Stimulated activated CD4-positive, alpha-beta T cell treated with anti-CD3 and anti-CD28 coated beads, Interleukin-2, amount 100 ng/mL, for 48 hours (primary cell): Measurements from ENCODE around the gene RASGRP4.
"Not testable (repeated sequence)": the region's sequence is repeated elsewhere in the genome, so short reads cannot be mapped to it uniquely, and the experiment has no call there.

Experiments used
- DNase-seq, 2 donors: peaks; one replicate each; pipeline ENCODE4 v3.0.0-alpha.2; 2020

The RASGRP4 gene

DNA sequence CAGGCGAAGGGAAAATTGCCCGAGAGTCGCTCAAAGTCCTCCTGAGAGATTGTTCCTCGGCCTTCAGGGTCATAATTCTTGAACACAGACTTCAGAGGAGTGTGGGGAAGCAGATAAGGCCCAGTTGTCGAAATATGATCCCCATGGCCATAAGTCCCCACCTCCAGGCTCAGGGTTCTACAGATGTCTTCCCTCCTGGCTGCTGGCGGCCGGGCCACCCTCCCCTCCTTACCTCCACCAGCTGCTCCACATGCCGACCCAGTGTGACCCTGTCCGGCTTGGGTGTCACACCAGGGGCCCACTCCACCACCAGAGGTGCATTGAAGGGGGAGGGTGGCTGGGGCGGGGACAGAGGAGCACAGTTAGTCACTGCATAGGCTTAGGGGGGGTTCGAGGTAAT is 13.1 kb downstream of the RASGRP4 start:
- no peak for DNase-seq

DNA sequence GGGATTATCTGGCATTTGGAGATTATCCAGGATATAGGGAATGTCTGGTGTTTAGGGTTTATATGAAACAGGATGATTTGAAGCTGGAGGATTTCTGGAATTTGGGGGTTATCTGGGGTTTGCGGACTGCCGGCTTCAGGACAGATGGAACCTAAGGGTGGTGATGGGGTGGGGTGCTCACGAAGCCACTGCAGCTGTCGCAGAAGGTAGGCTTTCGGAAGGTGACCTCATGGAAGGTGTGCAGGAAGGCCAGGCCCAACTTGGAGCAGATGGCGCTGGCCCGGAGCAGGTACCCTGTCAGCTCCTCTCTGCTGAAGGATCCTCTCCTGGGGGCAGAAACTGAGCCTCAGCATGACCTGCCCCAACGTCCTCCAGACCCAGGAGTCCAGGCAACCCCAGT is 13.5 kb downstream of the RASGRP4 start:
- no peak for DNase-seq

DNA sequence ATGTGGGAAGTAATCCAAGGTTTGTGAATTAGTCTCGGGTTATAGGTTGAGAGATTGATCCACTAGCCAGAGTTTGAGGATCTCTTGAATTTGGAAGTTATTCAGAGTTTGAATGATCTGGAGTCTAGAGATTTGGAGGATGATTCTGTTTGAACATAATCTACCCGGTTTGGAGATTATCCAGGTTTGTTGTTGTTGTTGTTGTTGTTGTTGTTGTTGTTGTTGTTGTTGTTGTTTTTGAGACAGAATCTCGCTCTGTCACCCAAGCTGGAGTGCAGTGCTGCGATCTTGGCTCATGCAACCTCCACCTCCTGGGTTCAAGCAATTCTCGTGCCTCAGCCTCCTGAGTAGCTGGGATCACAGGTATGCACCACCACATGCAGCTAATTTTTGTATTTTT is 14.1 kb downstream of the RASGRP4 start:
- DNase-seq, result not testable (repeated sequence)

- DNase-seq, result no peak
These were observed 14.8 kb downstream of the RASGRP4 start for GRCh38 chr19:38411041-38411712.

- DNase-seq, result not testable (repeated sequence)
These were observed 15.6 kb downstream of the RASGRP4 start for GRCh38 chr19:38410407-38410806.

GRCh38 chr19:38409631-38410133 is 16.3 kb downstream of the RASGRP4 start:
- DNase-seq, result no peak

DNA sequence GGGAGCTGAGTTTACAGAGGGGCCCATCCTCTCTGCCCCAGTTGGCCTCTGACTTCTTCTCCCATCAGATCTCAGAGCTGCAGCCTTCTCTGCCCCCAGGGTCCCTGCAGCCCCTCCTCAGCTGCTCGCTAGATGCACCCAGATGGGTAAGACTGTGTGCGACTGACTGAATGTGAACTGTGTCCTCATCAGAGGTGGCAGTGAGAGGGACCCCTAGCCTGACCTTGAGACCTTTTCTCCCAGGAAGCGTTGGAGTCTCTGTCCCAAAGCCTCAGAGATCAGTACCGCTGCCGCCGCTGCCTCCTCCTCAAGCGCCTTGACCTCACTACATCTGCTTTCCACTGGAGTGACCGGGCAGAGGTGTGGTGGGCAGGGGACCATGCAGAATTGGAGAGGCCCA is 20.7 kb downstream of the RASGRP4 start:
- DNase-seq, result no peak

GRCh38 chr19:38404858-38405257 is 21.2 kb downstream of the RASGRP4 start:
- no peak for DNase-seq

GRCh38 chr19:38402967-38403674 is 22.9 kb downstream of the RASGRP4 start, which contains the start of gene FAM98C:
Gene FAM98C (plus strand): TSS chr19:38403093. CDS start chr19:38403154, 61 bp downstream.
- DNase-seq, result peak; percentile 97

DNA sequence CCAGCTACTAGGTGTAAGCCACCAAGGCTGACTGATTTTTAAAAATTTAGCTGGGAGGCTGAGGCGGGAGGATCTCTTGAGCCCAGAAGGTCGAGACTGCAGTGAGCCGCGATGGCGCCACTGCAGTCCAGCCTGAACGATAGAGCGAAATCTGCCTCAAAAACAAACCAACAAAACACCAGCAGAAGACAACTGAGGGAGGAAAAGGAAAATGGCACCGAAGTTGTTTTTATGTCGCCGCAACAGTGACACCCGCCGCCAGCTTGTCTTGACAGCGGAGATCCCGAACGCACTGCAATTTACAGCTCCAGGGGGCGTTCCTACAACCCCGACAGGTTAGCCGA is 23.4 kb downstream of the RASGRP4 start:
- DNase-seq, result no peak

DNA sequence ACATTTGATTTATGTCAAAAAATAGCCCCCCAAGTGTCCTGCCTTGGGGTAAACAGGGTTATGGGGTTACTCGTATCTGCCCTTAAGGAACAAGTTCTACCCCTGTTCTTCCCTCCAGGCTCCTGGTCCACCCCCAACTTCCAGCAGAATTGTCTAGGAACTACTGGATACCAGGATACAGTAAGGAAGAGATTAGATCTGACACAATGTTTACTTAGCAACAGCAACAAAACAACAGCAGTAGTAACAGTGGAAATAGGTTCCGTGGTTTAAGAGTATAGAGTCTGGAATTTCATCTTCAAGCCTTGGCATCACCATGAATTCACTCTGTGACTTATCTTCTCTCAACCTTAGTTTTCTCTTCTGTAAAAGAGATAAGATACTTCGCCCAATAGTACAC is 24.9 kb downstream of the RASGRP4 start:
- no peak for DNase-seq

GRCh38 chr19:38400361-38400760 is 25.7 kb downstream of the RASGRP4 start:
- no peak for DNase-seq

DNA sequence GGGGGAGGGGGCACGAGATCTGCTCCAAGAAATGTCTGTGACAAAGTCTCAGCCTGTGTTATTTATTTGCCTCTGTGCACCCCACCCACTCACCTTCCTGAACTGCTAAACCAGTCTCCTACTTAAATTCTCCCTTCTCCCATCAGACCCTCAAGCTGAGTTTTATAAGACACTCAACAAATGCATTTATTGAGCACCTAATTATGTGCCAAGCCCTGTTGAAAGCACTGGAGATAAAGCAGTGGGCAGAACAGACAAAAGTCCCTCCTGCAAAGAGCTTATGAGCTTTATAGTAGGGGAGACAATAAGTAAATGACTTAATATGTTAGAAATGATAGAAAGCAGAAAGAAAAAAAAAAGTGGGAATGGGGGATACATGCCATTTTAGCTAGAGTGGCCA is 26.5 kb downstream of the RASGRP4 start:
- no peak for DNase-seq

- no peak for DNase-seq
These were observed 26.9 kb downstream of the RASGRP4 start for GRCh38 chr19:38399081-38399480.

DNA sequence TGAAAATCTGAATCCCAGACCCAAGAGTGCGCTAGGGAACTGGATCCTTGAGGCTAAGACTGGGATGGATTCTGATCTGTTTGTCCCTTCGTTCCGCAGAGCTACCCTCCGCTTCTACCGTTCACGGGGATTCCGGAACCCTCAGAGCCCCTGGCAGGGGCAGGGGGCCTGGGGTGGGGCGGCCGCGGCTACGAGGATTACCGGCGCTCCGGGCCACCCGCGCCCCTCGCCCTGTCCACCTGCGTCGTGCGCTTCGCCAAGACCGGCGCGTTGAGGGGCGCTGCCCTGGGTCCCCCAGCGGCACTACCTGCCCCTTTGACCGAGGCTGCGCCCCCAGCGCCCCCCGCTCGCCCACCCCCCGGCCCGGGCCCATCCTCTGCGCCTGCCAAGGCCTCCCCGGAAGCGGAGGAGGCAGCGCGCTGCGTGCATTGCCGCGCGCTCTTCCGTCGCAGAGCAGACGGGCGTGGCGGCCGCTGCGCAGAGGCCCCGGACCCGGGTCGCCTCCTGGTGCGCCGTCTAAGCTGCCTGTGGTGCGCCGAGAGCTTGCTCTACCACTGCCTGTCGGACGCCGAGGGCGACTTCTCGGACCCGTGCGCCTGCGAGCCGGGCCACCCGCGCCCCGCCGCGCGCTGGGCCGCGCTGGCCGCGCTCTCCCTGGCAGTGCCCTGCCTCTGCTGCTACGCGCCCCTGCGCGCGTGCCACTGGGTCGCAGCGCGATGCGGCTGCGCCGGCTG is 30.5 kb downstream of the RASGRP4 start:
- peak in 1 of 2 donors; percentile 48 for DNase-seq

GRCh38 chr19:38394488-38394887 is 31.5 kb downstream of the RASGRP4 start:
- DNase-seq, result peak; percentile 67 to 70

DNA sequence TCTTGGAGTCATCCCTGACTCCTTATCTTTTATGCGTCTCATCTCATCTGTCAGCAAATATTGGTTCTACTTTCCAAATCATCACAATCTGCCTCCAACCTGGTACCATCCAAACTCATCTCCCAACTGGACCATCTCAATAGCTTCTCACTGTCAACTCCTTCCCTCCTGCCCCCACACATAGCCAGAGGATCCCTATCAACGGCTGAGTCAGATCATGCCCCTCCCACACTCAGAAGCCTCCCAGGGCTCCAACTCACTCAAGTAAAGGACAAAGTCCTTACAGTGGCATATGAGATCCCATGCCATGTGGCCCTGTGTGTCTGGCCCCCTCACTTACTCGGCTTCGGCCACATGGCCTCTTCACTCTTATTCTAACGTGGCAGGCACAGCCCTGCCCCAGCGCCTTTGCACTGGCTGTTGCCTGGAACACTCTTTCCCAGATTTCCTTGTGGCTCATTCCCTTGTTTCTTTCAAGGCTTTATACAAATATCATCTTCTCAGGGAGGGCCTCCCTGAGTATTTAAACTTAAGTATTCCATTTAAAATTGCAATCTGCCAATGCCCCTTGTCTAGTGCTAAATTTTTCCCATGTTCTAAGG is 33.2 kb downstream of the RASGRP4 start:
- DNase-seq, result no peak

DNA sequence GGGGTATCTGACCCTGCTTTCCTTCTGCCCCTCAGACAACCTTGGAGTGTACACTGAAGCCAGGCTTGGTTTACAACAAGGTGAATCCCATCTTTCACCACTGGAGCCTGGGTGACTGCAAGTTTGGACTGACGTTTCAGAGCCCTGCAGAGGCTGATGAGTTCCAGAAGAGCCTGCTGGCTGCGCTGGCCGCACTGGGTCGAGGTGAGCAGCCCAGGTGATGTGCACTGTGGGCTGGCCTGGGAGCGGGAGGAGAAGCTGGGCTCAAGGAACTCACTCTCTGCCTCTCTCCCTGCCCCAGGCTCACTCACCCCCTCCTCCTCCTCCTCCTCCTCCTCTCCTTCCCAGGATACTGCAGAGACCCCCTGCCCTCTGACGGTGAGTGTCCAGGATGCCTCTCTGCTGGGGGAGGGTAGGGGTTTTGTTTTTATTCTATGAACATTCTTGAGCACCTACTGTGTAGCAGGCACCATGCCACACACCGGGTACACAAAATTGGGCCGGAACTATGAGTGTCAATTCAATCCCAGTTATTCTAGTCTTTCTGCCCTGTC is 34.0 kb downstream of the RASGRP4 start:
- DNase-seq, result no peak

GRCh38 chr19:38389957-38390924 is 35.8 kb downstream of the RASGRP4 start:
- no peak for DNase-seq

DNA sequence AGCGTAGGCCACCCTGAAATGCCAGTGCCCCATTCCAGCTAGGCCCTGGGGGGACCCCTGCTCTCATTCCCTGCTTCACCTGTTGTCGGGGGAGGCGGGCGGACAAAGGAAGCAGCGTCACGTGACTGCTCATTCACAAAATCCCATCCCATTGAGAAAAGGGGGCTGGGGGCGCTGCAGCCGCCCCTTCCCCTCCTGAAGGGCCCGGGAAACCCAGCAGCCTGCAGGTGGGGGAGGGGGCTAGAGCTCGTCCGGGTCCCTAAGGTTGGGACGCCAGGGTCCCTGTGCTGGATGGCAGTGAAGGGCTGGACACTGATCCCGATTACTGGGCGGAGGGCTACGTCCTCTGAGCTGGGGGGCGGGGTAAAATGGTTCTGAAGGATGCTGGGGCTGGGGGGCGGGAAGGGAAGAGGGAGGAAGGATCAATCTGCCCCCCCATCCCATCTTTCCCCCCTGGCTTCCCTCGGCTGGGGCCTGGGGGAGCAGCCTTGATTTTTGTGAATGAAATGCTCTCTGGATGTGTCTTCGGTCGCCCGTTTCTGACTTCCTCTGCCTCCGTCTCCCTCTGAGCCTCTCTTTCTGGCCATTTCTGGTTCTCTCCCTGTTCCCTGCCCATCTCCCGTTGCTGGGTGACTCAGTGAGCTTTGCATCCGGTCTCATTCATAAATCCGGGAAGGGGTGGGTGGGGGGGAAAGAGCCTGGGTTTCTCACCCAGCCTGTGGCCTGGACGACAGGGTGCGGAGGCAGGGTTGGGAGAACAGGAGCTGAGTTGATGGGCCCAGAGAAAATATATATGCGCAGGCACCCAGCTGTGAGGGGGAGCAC is 36.7 kb downstream of the RASGRP4 start:
- no peak for DNase-seq
